Esophagus muscularis mucosa (tissue), 4 donors: Measurements from ENCODE around the gene IL5RA. TPM values are rescaled to one million over a fixed set of nuclear protein-coding genes. Genes with fewer than 3 reads are reported as not detected.

Source experiments
- DNase-seq: peaks from one replicate; pipeline ENCODE4 v3.0.0-alpha.2; 2017; ENCODE audit errors: extremely low spot score
- H3K27ac ChIP-seq, 4 donors: fragments of 200-600 bp; sonication (generic); replicated peaks in 1 of 4; 1 replicate in 3 of 4; 2 replicates in 1 of 4; pipeline ENCODE4 v1.5.1; 2016 to 2019; ENCODE audit warnings: mild to moderate bottlenecking in 1 of 4
- H3K27me3 ChIP-seq, 4 donors: fragments of 200-600 bp; sonication (generic); one replicate each; pipeline versions ENCODE4 v1.5.1 to v1.6.0; 2016 to 2019
- H3K36me3 ChIP-seq, 4 donors: fragments of 200-600 bp; sonication (generic); one replicate each; pipeline ENCODE4 v1.5.1; 2016 to 2019
- H3K4me1 ChIP-seq, 4 donors: fragments of 200-600 bp; sonication (generic); one replicate each; pipeline ENCODE4 v1.5.1; 2016 to 2019
- H3K4me3 ChIP-seq, 4 donors: fragments of 200-600 bp; sonication (generic); 1 replicate in 2 of 4; 2 replicates in 2 of 4; pipeline ENCODE4 v1.5.1; 2016 to 2019; ENCODE audit warnings: mild to moderate bottlenecking in 4 of 4, moderate library complexity in 1 of 4
- H3K9me3 ChIP-seq, 4 donors: fragments of 200-600 bp; sonication (generic); 1 replicate in 3 of 4; 2 replicates in 1 of 4; pipeline ENCODE4 v1.5.1; 2016 to 2019
- EP300 ChIP-seq: sonication (generic); formaldehyde crosslinking; IDR thresholded peaks from one replicate; pipeline ENCODE4 v1.6.1; 2017; ENCODE audit warnings: antibody characterized with exemption
- POLR2A ChIP-seq: fragments of 450-650 bp; IDR thresholded peaks from one replicate; pipeline ENCODE4 v1.6.1; 2017; ENCODE audit warnings: antibody characterized with exemption, moderate library complexity, mild to moderate bottlenecking, low read depth
- POLR2AphosphoS5 ChIP-seq, 2 donors: sonication (generic); formaldehyde crosslinking; IDR thresholded peaks; one replicate each; pipeline ENCODE4 v1.6.1; 2017; ENCODE audit warnings: antibody characterized with exemption in 2 of 2
- WGBS: methylation state at CpG from one replicate; pipeline ENCODE4 v1.1.5; 2018; 5-methylcytosine and 5-hydroxymethylcytosine counted together
- intact Hi-C: fragments of 100-400 bp; cut with DNase I; formaldehyde crosslinking; loops from one replicate; pipeline ENCODE4 v1.15.1; 2023
- total RNA-seq, 4 donors: library from RNA; depleted of rRNA; stranded (reverse); fragments of >200 nt; gene quantifications; one replicate each; pipeline versions ENCODE4 v1.1.0 to v1.2.1, GENCODE V29; 2016
- TF ChIP-seq, protein P1 (sequence below), 3 experiments: fragments of 200-600 bp in 2 of 3; fragments of 450-650 bp in 1 of 3; sonication (generic) in 2 of 3; IDR thresholded peaks; one replicate each; pipeline ENCODE4 v1.5.1; 2017 to 2019; ENCODE audit warnings: antibody characterized with exemption in 3 of 3, mild to moderate bottlenecking in 2 of 3, moderate library complexity in 1 of 3

Gene IL5RA, protein sequence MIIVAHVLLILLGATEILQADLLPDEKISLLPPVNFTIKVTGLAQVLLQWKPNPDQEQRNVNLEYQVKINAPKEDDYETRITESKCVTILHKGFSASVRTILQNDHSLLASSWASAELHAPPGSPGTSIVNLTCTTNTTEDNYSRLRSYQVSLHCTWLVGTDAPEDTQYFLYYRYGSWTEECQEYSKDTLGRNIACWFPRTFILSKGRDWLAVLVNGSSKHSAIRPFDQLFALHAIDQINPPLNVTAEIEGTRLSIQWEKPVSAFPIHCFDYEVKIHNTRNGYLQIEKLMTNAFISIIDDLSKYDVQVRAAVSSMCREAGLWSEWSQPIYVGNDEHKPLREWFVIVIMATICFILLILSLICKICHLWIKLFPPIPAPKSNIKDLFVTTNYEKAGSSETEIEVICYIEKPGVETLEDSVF
- 1 to 10 TPM in 1 of 4 donors, under 1 TPM in 3; 0.13 to 1.2 (median 0.38) TPM for total RNA-seq

DNA sequence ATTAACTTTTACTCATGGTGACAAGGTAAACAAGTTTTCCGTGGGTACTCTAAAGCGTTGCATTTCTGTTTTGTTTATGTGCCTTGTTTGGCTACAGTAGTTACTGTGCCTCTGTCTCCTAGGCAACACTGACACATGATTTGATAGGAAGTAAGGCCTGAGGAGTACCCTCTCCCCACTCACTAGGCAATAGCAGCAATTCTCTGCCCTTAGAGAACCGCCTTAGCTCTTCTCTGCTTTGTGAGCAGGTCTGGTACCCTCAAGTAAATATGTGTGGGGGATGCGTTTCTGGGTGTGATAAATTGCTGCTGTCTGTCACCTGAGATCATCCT, at the start of gene IL5RA:
Gene IL5RA (minus strand): TSS at position 76 of the 332 bp plus-strand sequence. CDS start 5,390 bp downstream, outside the sequence.
- WGBS: 53% methylated on average over 4 of the region's 4 CpGs
- no peaks in the 10 kb centered on the region for H3K4me1 ChIP-seq
- no peaks in the 10 kb centered on the region for H3K9me3 ChIP-seq
- peak within 1 kb of the TSS in 1 of 4 donors; percentile 4 for H3K4me3 ChIP-seq
- TF ChIP-seq EP300: no peak
- TF ChIP-seq, protein P1, sequence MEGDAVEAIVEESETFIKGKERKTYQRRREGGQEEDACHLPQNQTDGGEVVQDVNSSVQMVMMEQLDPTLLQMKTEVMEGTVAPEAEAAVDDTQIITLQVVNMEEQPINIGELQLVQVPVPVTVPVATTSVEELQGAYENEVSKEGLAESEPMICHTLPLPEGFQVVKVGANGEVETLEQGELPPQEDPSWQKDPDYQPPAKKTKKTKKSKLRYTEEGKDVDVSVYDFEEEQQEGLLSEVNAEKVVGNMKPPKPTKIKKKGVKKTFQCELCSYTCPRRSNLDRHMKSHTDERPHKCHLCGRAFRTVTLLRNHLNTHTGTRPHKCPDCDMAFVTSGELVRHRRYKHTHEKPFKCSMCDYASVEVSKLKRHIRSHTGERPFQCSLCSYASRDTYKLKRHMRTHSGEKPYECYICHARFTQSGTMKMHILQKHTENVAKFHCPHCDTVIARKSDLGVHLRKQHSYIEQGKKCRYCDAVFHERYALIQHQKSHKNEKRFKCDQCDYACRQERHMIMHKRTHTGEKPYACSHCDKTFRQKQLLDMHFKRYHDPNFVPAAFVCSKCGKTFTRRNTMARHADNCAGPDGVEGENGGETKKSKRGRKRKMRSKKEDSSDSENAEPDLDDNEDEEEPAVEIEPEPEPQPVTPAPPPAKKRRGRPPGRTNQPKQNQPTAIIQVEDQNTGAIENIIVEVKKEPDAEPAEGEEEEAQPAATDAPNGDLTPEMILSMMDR (IDR thresholded peaks at IDR 0.05): no peak
- no peak for TF ChIP-seq POLR2A
- no peak for TF ChIP-seq POLR2AphosphoS5 (IDR thresholded peaks at IDR 0.05)
- H3K27me3 ChIP-seq: no peaks in the 10 kb centered on the region
- H3K27ac ChIP-seq: no peak within 1 kb of the TSS
- DNase-seq: peak; percentile 45
- intact Hi-C loops: no loop called here
- H3K36me3 ChIP-seq: no peaks in the 10 kb centered on the region

DNA sequence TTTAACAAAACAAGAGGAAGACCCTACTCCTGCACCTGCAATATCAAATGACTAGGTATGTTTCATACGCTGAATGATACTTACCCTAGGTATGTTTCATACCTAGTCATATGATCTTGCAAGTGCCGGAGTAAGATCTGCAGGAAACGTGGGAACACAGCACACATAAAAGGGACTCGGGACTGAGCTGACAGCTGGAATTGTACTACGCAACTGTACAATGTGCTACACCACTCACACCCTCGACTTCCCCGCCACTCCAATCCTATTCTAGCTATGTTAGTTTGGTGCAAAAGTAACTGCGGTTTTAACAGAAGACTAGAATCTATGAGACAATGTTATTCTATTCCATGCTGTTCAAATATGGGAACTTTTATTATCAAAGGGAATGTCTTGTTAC, 47.3 kb upstream of the IL5RA start:
- WGBS: 88% methylated on average over 8 of the region's 8 CpGs
- H3K4me3 ChIP-seq: no peak overlapping the region
- no peaks in the 10 kb centered on the region for H3K9me3 ChIP-seq
- H3K4me1 ChIP-seq: peaks cover 4 to 16% (median 11%) of the 10 kb centered on the region in 4 donors
- DNase-seq: no peak
- H3K27ac ChIP-seq: no peak overlapping the region
- intact Hi-C loops: no loop called here
- H3K27me3 ChIP-seq: no peaks in the 10 kb centered on the region
- H3K36me3 ChIP-seq: peaks cover 32 to 92% (median 70%) of the 10 kb centered on the region in 4 donors
- TF ChIP-seq POLR2AphosphoS5 (IDR thresholded peaks at IDR 0.05) (no peak), EP300 (no peak), POLR2A (no peak)
- TF ChIP-seq, protein P1 (IDR thresholded peaks at IDR 0.05): no peak

DNA sequence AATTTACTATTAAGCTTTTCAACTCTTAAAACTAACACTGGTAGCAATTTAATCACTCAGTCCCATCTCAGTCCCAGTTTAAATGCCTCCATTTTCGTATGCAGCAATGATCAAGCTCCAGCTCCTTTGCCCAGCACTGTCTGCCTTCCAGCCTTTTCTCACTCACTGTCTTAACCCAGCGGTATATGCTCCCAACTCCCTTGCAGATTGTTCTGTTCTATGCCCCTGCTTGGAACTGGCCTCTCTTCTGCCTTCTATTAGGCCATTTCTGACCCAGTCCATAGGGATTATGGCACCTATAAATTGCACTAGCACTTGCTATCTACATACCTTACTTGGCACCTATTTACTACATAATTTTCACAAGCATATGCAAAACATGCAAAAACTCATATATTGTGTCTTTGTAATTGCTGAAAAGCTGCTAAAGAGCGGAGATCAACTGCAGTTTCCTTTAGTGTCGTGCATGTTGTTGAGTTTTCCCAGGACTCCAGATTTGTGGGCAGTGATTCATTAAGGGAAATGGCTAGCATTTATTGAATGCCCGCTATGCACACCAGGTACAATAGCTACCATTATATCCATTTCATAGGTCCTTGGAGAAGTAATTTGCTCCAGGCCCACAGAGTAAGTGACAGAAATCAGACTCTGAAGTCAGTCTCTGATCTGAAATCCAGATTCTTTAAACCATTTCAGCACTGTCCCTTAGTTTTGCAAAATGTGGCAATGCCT, 44.9 kb upstream of the IL5RA start:
- WGBS: 88% methylated on average over 5 of the region's 5 CpGs

DNA sequence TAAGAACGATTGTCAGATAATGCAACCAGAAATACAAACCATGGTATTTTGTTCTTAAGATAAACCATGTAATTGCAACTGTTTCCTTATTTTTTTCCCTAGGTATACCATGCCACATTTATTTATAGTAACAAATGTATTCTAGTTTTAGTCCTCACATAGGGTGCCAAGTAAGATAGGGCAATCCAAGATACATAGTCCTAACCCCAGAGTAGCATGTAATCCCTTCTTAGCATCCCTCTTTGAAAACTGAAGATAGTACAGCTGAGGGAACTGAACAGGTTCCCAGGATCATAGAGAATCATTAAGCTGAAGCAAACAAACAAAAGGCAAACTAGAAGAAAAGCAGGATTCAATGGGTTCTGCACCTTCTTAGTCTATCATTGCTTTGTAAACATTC, 41.3 kb upstream of the IL5RA start:
- Histone ChIP-seq H3K9me3 (no peaks in the 10 kb centered on the region), H3K27ac (no peak overlapping the region), H3K27me3 (no peaks in the 10 kb centered on the region), H3K36me3 (peaks cover 45 to 99% (median 83%) of the 10 kb centered on the region in 4 donors), H3K4me3 (no peak overlapping the region), H3K4me1 (peaks cover 0 to 20% (median 4%) of the 10 kb centered on the region in 4 donors)
- WGBS: 59% methylated on average over 1 of the region's 1 CpG
- TF ChIP-seq POLR2A: no peak
- TF ChIP-seq POLR2AphosphoS5 (IDR thresholded peaks at IDR 0.05): no peak
- TF ChIP-seq, protein P1 (IDR thresholded peaks at IDR 0.05): no peak
- TF ChIP-seq EP300: no peak
- intact Hi-C loops: no loop called here
- DNase-seq: no peak

More for the DNA sequence above, 44.9 kb upstream of the IL5RA start:
- intact Hi-C loops: no loop called here
- Histone ChIP-seq H3K27ac (no peak overlapping the region), H3K27me3 (no peaks in the 10 kb centered on the region), H3K36me3 (peaks cover 45 to 98% (median 77%) of the 10 kb centered on the region in 4 donors), H3K9me3 (no peaks in the 10 kb centered on the region), H3K4me1 (peaks cover 0 to 20% (median 4%) of the 10 kb centered on the region in 4 donors), H3K4me3 (no peak overlapping the region)
- DNase-seq: no peak
- no peak for TF ChIP-seq POLR2AphosphoS5 (IDR thresholded peaks at IDR 0.05)
- TF ChIP-seq, protein P1 (IDR thresholded peaks at IDR 0.05): no peak
- no peak for TF ChIP-seq POLR2A
- no peak for TF ChIP-seq EP300
